Naive thymus-derived CD8-positive, alpha-beta T cell (primary cell): ENCODE data around the gene TUBA1B. TPM values are rescaled to one million over a fixed set of nuclear protein-coding genes. Genes with fewer than 3 reads are reported as not detected.

Experiments used
- ATAC-seq, 2 donors: fragments of 150-1000 bp; cut with Tn5 transposase in 1 of 2; sonication (Bioruptor Pico), chemical (Tn5 transposase) in 1 of 2; 1 replicate in 1 of 2; 2 replicates in 1 of 2; pipeline ENCODE4 v1.10.0; 2021; ENCODE audit warnings: mild to moderate bottlenecking in 2 of 2, moderate library complexity in 2 of 2
- POLR2A ChIA-PET: fragments of 350-600 bp; sonication (Branson Sonifier 250); formaldehyde crosslinking; loops from one replicate; lab custom pipeline; 2021; ENCODE audit warnings: antibody characterized with exemption; lab: Charles Lee
- DNase-seq, 10 donors: peaks; one replicate each; pipeline versions ENCODE4 v3.0.0 to v3.0.0-alpha.2; 2020 to 2022
- H3K27ac Mint-ChIP-seq, 10 donors: one replicate each; pipeline ENCODE4 v1.8.0; 2020 to 2022; ENCODE audit warnings: mild to moderate bottlenecking in 10 of 10, mixed read lengths in 10 of 10, moderate library complexity in 4 of 10, inconsistent platforms in 1 of 10
- H3K27me3 Mint-ChIP-seq, 5 donors: one replicate each; pipeline ENCODE4 v1.8.0; 2021 to 2022; ENCODE audit warnings: mixed read lengths in 5 of 5
- H3K36me3 Mint-ChIP-seq, 3 donors: one replicate each; pipeline ENCODE4 v1.8.0; 2020 to 2022; ENCODE audit warnings: mixed read lengths in 3 of 3, mild to moderate bottlenecking in 2 of 3, inconsistent platforms in 1 of 3
- H3K4me1 Mint-ChIP-seq, 4 donors: one replicate each; pipeline ENCODE4 v1.8.0; 2021 to 2022; ENCODE audit warnings: mixed read lengths in 4 of 4
- H3K4me3 Mint-ChIP-seq, 10 donors: one replicate each; pipeline ENCODE4 v1.8.0; 2020 to 2022; ENCODE audit warnings: mild to moderate bottlenecking in 10 of 10, mixed read lengths in 10 of 10, moderate library complexity in 6 of 10, inconsistent platforms in 1 of 10
- H3K9me3 Mint-ChIP-seq, 9 donors: one replicate each; pipeline ENCODE4 v1.8.0; 2020 to 2022; ENCODE audit warnings: mixed read lengths in 9 of 9, mild to moderate bottlenecking in 3 of 9, inconsistent platforms in 1 of 9, moderate library complexity in 1 of 9
- polyA plus RNA-seq, 3 donors: library from polyadenylated mRNA; unstranded; fragments of 300-500 nt; fragmentation: Illumina TruSeq; gene quantifications; one replicate each; pipeline ENCODE4 v1.2.3, GENCODE V29; 2021
- total RNA-seq, 8 experiments: library from RNA in 2 of 8; stranded (reverse) in 2 of 8; gene quantifications; one replicate each; pipeline ENCODE4 v1.2.3 and lab custom pipeline; 2021 to 2026

The TUBA1B gene
- total and polyA plus RNA-seq, 5 experiments from 2014 or later, result 157 to 339 (median 277) TPM

GRCh38 chr12:49097381-49097780 lies 33.8 kb downstream of the TUBA1B start:
- no peak for ATAC-seq
- H3K36me3 Mint-ChIP-seq, result peaks cover 0 to 66% (median 12%) of the 10 kb centered on the region in 3 donors
- DNase-seq, result no peak
- H3K27ac Mint-ChIP-seq, result no peak overlapping the region
- POLR2A ChIA-PET, result interaction anchor here (0.5 to 4.4 kb wide), 5 partner anchors 9 to 138 kb away, joined by 5 to 28 read pairs (median 6); partner anchors contain the start of genes LMBR1L and TUBA1B
- peaks cover 14 to 26% (median 20%) of the 10 kb centered on the region in 4 donors for H3K4me1 Mint-ChIP-seq
- H3K27me3 Mint-ChIP-seq, result peaks cover 11 to 32% (median 22%) of the 10 kb centered on the region in 5 donors
- H3K4me3 Mint-ChIP-seq, result peak overlapping the region in 1 of 10 donors; percentile 33
- H3K9me3 Mint-ChIP-seq, result no peaks in the 10 kb centered on the region

GRCh38 chr12:49094975-49095365 lies 36.2 kb downstream of the TUBA1B start:
- peaks cover 0 to 2% (median 0%) of the 10 kb centered on the region in 9 donors for H3K9me3 Mint-ChIP-seq

GRCh38 chr12:49094160-49094974 lies 36.8 kb downstream of the TUBA1B start, which contains the start of gene DHH:
Gene DHH (minus strand): TSS chr12:49094801. CDS start chr12:49094512, 289 bp downstream.
- Mint-ChIP-seq H3K27me3 (peaks cover 20 to 56% (median 40%) of the 10 kb centered on the region in 5 donors), H3K4me3 (peak within 1 kb of the TSS in 9 of 10 donors; percentile 6 to 68 (median 43)), H3K27ac (peak within 1 kb of the TSS in 5 of 10 donors; percentile 25 to 72 (median 44)), H3K36me3 (peaks cover 0 to 37% (median 4%) of the 10 kb centered on the region in 3 donors), H3K9me3 (peaks cover 0 to 2% (median 0%) of the 10 kb centered on the region in 9 donors), H3K4me1 (peaks cover 20 to 55% (median 45%) of the 10 kb centered on the region in 4 donors)
- ATAC-seq (peak; percentile 24 to 27), DNase-seq (peak in 1 of 10 donors; percentile 25)
- POLR2A ChIA-PET, result interaction anchor here (1.1 to 5.2 kb wide), 5 partner anchors 11 to 94 kb away, joined by 3 to 27 read pairs (median 5); partner anchors contain the start of genes TUBA1A and TUBA1B

More at GRCh38 chr12:49094975-49095365, 36.2 kb downstream of the TUBA1B start:
- ATAC-seq, result no peak
- no peak for DNase-seq
- H3K4me3 Mint-ChIP-seq, result peak overlapping the region in 7 of 10 donors; percentile 22 to 68 (median 54)
- H3K4me1 Mint-ChIP-seq, result peaks cover 20 to 50% (median 41%) of the 10 kb centered on the region in 4 donors
- peak overlapping the region in 4 of 10 donors; percentile 22 to 72 (median 54) for H3K27ac Mint-ChIP-seq
- H3K36me3 Mint-ChIP-seq, result peaks cover 0 to 44% (median 5%) of the 10 kb centered on the region in 3 donors
- peaks cover 18 to 56% (median 40%) of the 10 kb centered on the region in 5 donors for H3K27me3 Mint-ChIP-seq
- POLR2A ChIA-PET, result interaction anchor here (5.2 kb wide), 1 partner anchor 36 kb away, joined by 27 read pairs; the partner anchor contains the start of gene TUBA1B

GRCh38 chr12:49093792-49094159 lies 37.4 kb downstream of the TUBA1B start:
- POLR2A ChIA-PET, result interaction anchor here (1.1 to 5.2 kb wide), 5 partner anchors 11 to 95 kb away, joined by 3 to 27 read pairs (median 5); partner anchors contain the start of genes TUBA1A and TUBA1B
- peak overlapping the region in 9 of 10 donors; percentile 6 to 51 (median 36) for H3K4me3 Mint-ChIP-seq

GRCh38 chr12:49092816-49093406 lies 38.3 kb downstream of the TUBA1B start:
- Mint-ChIP-seq H3K27me3 (peaks cover 22 to 70% (median 48%) of the 10 kb centered on the region in 5 donors), H3K36me3 (peaks cover 0 to 25% (median 4%) of the 10 kb centered on the region in 3 donors), H3K4me1 (peaks cover 22 to 65% (median 55%) of the 10 kb centered on the region in 4 donors), H3K27ac (no peak overlapping the region), H3K9me3 (peaks cover 0 to 2% (median 0%) of the 10 kb centered on the region in 9 donors), H3K4me3 (no peak overlapping the region)
- DNase-seq (no peak), ATAC-seq (no peak)
- POLR2A ChIA-PET, result interaction anchor here (0.7 to 5.2 kb wide), 8 partner anchors 11 to 113 kb away, joined by 3 to 27 read pairs (median 6); partner anchors contain the start of genes LMBR1L, TUBA1A and TUBA1B

More at GRCh38 chr12:49093792-49094159, 37.4 kb downstream of the TUBA1B start:
- Mint-ChIP-seq H3K27ac (peak overlapping the region in 2 of 10 donors; percentile 25 to 33), H3K36me3 (peaks cover 0 to 33% (median 4%) of the 10 kb centered on the region in 3 donors), H3K4me1 (peaks cover 20 to 57% (median 47%) of the 10 kb centered on the region in 4 donors), H3K9me3 (peaks cover 0 to 2% (median 0%) of the 10 kb centered on the region in 9 donors), H3K27me3 (peaks cover 20 to 62% (median 40%) of the 10 kb centered on the region in 5 donors)
- ATAC-seq, result no peak
- DNase-seq, result no peak

GRCh38 chr12:49092086-49092815 lies 38.9 kb downstream of the TUBA1B start:
- Mint-ChIP-seq H3K27me3 (peaks cover 22 to 70% (median 48%) of the 10 kb centered on the region in 5 donors), H3K27ac (peak overlapping the region in 2 of 10 donors; percentile 40 to 65), H3K9me3 (peaks cover 0 to 2% (median 0%) of the 10 kb centered on the region in 9 donors), H3K36me3 (peaks cover 0 to 20% (median 4%) of the 10 kb centered on the region in 3 donors), H3K4me1 (peaks cover 24 to 69% (median 58%) of the 10 kb centered on the region in 4 donors), H3K4me3 (peak overlapping the region in 9 of 10 donors; percentile 35 to 75 (median 58))
- POLR2A ChIA-PET, result interaction anchor here (0.7 to 5.2 kb wide), 7 partner anchors 11 to 113 kb away, joined by 3 to 27 read pairs (median 6); partner anchors contain the start of genes LMBR1L, TUBA1A and TUBA1B
- DNase-seq (peak in 9 of 10 donors; percentile 31 to 76 (median 49)), ATAC-seq (peak; percentile 41 to 47)

GRCh38 chr12:49091836-49092085 lies 39.4 kb downstream of the TUBA1B start:
- H3K4me1 Mint-ChIP-seq, result peaks cover 24 to 69% (median 58%) of the 10 kb centered on the region in 4 donors
- peak overlapping the region in 4 of 10 donors; percentile 41 to 82 (median 60) for H3K4me3 Mint-ChIP-seq
- H3K27me3 Mint-ChIP-seq, result peaks cover 22 to 70% (median 50%) of the 10 kb centered on the region in 5 donors
- ATAC-seq, result no peak
- H3K9me3 Mint-ChIP-seq, result peaks cover 0 to 2% (median 0%) of the 10 kb centered on the region in 9 donors
- POLR2A ChIA-PET, result interaction anchor here (1.0 to 5.2 kb wide), 6 partner anchors 10 to 112 kb away, joined by 3 to 27 read pairs (median 7); partner anchors contain the start of genes LMBR1L, TUBA1A and TUBA1B
- H3K36me3 Mint-ChIP-seq, result peaks cover 0 to 18% (median 4%) of the 10 kb centered on the region in 3 donors
- no peak for DNase-seq
- H3K27ac Mint-ChIP-seq, result no peak overlapping the region

GRCh38 chr12:49091056-49091835 lies 39.9 kb downstream of the TUBA1B start:
- Mint-ChIP-seq H3K36me3 (peaks cover 0 to 14% (median 4%) of the 10 kb centered on the region in 3 donors), H3K9me3 (peaks cover 0 to 2% (median 0%) of the 10 kb centered on the region in 9 donors), H3K27me3 (peaks cover 22 to 70% (median 53%) of the 10 kb centered on the region in 5 donors), H3K4me1 (peaks cover 24 to 69% (median 58%) of the 10 kb centered on the region in 4 donors), H3K4me3 (peak overlapping the region; percentile 8 to 89 (median 56)), H3K27ac (no peak overlapping the region)
- DNase-seq, result no peak
- POLR2A ChIA-PET, result interaction anchor here (2.3 to 5.2 kb wide), 3 partner anchors 19 to 40 kb away, joined by 8 to 27 read pairs (median 23); partner anchors contain the start of genes LMBR1L and TUBA1B
- no peak for ATAC-seq

GRCh38 chr12:49089821-49090773 lies 41.1 kb downstream of the TUBA1B start:
- H3K4me1 Mint-ChIP-seq, result peaks cover 21 to 63% (median 55%) of the 10 kb centered on the region in 4 donors
- H3K27me3 Mint-ChIP-seq, result peaks cover 22 to 64% (median 48%) of the 10 kb centered on the region in 5 donors
- peak overlapping the region; percentile 62 to 89 (median 80) for H3K4me3 Mint-ChIP-seq
- peaks cover 0 to 3% (median 0%) of the 10 kb centered on the region in 3 donors for H3K36me3 Mint-ChIP-seq
- no peak overlapping the region for H3K27ac Mint-ChIP-seq
- peak in 1 of 10 donors; percentile 22 for DNase-seq
- POLR2A ChIA-PET, result interaction anchor here (0.5 to 5.2 kb wide), 3 partner anchors 8 to 41 kb away, joined by 3 to 27 read pairs (median 20); partner anchors contain the start of gene TUBA1B
- H3K9me3 Mint-ChIP-seq, result peaks cover 0 to 2% (median 0%) of the 10 kb centered on the region in 9 donors
- ATAC-seq, result peak; percentile 22 to 31
